HG03139 (cell line): ENCODE results near the gene EDA.

Source experiments
- ATAC-seq: cut with Tn5 transposase; IDR thresholded peaks from one replicate; pipeline ENCODE4 v1.9.1; 2021; ENCODE audit not compliant: unreplicated experiment

The EDA gene

DNA sequence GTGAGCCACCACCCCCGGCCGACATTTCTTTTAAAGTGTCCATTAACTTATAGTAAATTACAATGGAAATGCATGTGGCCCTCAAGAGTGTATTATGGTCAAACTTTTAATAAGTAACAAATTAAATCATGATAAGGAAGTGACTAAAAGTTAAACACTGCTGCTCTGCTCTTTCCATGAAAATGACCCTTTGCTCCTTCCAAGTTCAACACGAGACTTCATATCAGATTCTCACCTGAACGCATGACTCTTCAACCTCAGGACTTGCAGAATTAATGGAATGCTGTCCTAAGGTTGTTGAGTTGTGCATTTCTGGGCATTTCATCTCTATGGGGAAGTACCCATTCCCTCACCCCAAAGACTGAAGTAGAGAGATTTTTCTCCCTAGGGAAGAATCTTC, 406.7 kb downstream of the EDA start:
- ATAC-seq: no peak

- ATAC-seq: no peak
Measured at GRCh38 chrX:70025464-70025863, 409.6 kb downstream of the EDA start.

DNA sequence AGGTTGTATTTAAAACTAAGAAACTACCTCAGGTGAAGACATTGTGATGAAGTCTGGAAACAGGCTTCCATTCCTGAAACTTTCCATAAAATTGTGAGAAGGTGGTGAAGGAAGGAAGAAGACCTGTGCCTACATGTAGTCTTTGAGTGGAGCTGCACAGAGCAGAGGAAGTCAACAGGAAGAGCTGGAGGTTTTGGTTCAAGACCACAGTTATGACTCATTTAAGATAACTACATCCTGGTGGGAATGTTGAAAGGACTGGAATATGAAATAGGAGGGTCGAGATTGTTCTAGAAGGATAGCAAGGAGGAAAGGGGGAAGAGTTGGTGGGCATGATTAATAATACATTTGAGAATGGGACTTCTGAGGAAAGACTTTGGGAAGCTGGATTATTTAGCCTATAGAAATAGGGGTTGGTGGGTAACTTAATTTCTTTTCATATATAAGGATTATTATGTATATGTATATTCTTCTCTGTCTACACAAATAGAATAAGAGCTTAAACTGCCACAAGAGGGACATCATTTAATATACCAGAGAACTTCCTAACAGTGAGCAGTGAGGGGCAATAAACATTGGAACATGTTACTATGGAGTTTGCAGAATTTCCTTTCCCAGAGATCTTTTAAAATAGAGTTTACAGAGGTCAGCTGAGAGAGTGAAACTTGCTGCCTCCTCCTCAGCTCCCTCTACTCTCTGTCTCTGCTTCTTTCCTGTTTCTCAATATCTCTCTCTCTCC, 410.4 kb downstream of the EDA start:
- no peak for ATAC-seq

GRCh38 chrX:70026851-70027200, 410.9 kb downstream of the EDA start:
- ATAC-seq: no peak

DNA sequence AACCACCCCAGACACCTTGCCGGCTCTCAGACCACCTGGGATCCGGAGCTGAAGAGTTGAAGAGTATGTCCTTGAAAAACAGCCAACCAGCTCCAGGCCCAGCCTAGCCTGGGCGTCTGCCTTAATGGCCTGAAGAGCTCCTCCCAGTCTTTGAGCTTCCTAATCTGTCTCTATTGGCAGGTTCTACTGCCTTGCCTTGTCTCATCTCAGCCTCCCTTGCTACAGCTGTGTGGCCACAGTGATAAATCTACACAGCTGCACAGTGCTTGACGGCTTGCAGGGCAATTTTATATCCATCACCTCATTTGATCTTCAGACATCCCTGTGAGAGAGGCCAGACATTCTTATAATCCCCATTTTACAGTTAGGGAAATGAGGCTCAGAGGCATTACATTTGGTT, 413.9 kb downstream of the EDA start:
- no peak for ATAC-seq

DNA sequence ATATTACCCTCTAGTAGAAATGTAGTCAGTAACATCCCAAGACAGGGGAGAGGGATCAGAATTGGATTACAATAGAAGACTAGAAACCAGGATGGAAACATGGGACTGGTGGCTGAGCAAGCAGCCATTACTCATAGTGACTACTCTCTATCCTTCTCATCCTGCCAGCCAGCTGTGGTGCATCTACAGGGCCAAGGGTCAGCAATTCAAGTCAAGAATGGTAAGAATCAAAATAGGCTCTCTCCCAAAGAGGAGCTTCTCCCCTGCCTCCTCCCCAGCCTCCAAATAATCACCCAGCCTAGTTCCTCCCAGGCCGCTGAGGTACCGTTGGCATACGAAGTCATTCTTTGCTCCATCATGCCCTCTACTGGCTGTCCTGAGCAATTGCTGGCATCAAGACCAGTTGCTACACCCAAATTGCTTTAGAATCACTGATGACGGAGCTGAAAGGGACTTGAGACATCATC, 414.4 kb downstream of the EDA start:
- peak; percentile 53 for ATAC-seq

DNA sequence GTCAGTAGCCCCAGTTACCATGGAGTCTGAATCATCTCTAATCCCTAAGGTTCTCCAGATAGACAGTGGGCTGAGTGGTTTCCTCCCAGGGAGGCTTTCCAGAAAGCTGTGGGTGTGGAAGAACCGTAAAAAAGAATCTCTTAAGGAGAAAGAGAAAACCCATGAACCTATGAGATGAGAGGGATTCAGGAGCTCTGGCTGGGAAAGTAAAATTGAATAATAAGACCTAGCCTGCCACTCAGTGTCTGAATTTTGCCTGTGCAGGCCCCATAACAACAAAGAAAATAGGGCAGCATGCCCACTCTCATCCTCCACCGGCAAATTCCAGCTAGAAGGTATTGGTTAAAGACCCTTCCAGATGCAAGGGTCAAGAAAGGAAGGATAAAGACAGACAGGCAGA, 416.9 kb downstream of the EDA start:
- ATAC-seq: no peak

DNA sequence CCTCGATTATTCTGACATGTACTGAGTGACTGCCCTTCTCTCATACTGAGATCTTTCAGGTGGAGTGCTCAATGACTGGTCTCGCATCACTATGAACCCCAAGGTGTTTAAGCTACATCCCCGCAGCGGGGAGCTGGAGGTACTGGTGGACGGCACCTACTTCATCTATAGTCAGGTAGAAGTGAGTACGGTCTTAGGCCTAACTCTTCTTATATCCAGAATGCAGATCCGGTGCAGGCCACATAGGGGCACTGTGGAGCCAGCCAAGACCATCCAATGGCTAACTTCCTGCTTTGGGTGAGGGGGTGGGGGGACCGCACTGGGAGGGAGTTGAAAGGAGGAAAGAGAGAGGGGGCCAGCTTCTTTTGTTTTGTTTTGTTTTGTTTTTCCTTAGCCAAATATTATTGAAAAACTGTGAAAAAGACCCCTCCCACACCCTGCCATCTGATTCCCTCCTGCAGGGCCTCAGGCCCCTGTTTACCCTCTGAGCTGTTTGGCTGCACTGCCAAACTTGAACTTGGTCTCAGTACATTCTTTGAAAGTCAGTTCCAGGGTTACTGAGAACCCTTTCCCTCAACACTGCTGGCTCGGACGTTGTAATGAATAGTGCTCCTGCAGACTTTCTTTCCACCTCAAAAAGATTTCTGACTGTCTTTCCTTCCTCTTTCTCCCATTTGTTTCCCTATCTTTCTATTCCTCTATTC, 417.6 kb downstream of the EDA start:
- ATAC-seq: peak; percentile 69

DNA sequence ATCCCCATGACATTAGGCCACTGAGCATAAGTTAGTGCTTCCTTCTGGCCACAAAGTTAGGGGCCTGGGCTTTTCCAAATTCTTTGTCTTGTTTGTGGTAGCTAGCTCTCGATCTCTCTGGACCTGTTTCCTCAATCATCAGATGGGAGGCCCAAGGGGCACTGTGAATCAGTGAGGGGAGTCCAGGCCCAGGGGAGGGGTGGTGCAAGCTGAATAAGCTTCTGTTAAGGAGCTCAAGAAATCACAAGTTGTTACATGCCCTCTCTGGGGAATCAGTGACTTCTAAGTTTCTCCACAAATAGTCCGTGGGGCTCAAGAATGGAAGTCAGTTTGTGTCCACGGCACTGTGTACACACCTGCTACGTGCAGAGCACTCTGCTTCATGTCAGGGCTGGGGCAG, 418.7 kb downstream of the EDA start:
- ATAC-seq: no peak

DNA sequence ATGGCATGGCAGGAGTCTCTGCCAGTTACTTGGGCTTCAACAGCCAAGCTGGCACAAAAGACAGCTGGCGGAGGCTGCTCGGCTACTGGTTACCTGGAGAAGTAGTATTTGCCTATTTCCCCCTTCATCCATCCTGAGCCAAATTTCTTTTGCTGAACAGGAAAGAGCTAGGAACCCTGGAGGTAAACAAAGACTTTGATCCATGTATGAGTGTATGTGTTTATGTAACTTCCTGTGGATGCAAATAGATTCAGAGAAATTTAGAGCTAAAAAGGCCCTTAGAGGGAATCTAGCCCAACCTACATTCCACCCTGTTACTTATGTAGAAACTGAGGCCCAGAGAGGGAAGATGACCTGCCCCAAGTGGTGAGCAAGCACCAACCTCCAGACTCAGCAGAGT, 422.6 kb downstream of the EDA start:
- no peak for ATAC-seq

DNA sequence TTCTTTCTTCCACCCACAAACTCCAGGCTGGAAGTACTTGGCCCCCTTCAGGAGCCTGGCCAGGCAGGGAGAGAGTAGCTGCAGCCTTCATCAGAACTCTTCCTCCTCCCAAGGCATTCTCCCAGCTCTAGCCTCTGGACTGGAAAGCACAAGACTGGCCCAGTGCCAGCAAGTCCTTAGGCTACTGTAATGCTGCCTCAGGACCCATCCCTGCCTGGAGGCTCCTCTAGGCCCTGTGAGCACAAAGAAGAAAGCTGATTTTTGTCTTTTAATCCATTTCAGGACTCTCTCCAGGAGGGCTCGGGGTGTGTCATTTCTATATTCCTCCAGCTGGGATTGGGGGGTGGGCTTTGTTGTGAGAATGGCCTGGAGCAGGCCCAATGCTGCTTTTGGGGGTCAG, 423.0 kb downstream of the EDA start:
- no peak for ATAC-seq

DNA sequence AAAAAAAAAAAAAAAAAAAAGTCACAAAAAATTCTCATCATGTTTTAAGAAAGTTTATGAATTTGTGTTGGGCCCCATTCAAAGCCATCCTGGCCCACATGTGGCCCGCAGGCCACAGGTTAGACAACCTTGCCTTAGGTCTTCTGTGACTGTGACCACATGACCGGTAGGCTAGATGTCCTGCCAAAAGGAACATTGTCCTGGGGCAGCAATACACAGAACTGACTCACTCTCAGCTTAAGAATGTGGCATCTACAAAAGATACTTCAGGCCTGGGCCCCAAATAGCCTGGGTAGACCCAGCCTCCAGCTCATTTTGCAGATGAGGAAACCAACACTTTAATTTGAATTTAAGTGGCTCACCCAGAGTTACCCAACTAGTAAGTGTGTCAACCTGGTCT, 423.8 kb downstream of the EDA start:
- ATAC-seq: no peak

- ATAC-seq: no peak
Measured at GRCh38 chrX:70041993-70042392, 426.1 kb downstream of the EDA start.

DNA sequence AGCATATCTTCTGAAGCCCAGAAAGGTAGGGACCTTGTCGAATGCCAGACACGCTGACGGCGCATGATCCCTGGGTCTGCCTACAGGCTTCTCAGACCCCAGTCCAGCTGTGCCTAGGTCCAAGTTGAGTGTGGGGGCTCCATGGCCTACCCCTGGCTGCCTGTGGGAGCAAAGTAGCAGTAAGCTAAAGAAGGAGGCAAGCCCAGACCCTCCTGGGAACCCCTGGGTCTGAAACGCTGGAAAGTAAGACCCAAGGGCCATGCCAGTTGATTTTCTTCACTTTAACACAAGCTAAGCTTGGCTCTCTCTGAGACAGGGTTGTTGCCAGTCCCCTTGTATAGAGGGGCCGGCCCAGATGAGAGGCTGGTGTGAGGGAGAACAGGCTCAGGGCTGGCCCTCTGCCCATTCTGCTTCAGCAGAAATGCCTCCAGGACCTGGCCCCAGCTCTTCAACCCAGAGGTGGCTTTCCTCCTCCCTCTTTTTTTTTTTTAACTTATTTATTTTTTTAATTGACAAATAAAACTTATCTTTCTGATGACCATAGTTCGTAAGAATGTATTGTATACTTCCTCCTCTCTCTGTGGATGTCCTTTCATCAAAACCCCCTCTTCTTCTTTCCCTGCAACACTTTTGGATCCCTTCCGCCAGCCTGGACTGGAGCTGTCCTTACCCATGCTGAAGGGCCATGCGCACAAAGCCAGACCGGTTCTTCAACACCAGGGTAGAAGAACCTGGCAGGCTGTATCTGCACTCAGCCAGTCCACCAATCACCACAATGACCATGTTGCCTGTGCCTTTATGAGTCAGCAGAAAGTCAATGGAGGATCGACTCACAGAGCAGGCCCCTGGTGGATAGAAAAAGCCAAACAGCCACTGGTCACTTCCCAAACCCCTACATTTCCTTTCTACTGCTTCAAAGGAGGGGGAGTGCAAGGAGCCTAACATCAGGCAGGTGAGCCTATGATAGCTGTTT, 426.8 kb downstream of the EDA start:
- no peak for ATAC-seq

DNA sequence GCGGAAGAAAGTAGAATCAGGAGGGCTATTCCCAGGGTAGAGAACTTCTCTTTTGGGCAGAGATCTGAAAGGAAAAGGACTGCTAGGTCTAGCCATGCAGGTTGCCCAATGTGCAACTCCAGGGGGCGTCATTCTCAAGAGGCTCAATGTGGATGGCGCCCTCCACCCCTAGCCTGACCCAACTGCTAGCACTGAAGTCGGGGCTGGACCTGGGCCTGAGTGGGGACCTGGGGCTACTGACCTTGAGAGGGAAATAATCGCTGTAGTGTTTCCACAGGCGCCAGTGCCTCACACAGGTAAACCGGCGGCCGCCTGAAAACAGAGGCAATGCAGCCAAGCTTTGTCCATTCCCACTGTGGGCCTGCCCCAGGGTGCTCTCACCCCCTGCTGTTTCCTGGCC, 427.8 kb downstream of the EDA start:
- no peak for ATAC-seq

DNA sequence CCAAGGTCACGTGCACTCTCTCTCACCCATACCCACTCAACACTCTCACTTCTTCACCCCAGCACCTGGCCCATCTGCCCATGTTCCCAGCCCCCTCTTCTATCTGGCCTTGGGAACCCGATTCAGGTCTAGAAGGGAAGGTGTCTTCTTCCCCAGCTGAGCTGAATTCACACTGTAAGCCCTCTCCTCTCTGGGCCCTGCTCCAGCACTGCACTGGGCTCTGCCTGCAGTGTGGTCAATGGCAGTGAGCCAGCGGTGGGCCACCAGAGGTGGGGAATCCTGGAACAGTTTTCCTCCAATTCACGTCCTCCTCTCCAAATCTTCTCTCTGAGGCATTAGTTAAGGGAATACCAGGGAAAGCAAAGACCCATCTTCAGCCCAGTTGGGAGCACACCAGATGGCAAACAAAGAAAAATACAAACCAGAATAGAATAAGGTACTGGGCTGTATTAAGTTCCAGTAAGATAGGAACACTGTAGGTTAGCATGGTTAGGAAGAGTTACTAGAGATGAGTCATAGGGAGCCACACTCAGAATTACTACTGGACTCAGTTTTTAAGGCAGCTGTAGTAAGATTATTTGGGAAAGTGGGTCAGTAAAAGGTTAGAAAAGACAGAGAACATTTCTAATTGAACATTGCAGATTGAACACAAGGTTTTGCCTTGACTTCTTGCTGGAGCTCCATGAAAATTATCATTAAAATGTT, 428.8 kb downstream of the EDA start:
- no peak for ATAC-seq

- ATAC-seq: no peak
Measured at GRCh38 chrX:70046978-70047377, 431.1 kb downstream of the EDA start.

DNA sequence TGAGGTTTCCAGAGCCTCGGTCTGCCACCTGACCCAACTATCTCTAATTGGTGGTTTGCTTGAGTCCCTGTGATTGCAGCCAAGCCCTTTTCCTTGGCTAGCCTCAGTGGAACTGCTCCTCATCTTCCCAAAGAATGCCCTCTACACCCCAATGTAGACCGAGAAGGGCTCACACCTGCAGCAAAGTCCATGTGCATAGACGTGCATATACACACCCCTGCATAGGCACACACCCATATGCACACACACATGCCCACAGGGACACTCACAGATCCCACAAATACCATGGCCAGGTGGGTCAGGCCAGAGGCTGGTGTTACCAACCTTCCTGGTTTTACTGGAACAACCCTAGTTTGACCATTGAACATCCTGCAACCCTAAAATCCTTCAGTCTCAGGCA, 433.5 kb downstream of the EDA start:
- ATAC-seq: no peak

- ATAC-seq: no peak
Measured at GRCh38 chrX:70049925-70050324, 434.0 kb downstream of the EDA start, which contains the start of gene AWAT2. Gene AWAT2, minus strand, starts transcription at chrX:70049938. Its CDS starts 6 bp downstream, at chrX:70049932.

- no peak for ATAC-seq
Measured at GRCh38 chrX:70052895-70053615, 437.1 kb downstream of the EDA start.
